GM12878 (cell line): ENCODE data around the gene DLGAP5.

Experiments
- CHD4 ChIP-seq: fragments of 200-600 bp; sonication (generic); IDR thresholded peaks from 2 replicates; pipeline ENCODE4 v1.6.1; 2016; ENCODE audit warnings: mild to moderate bottlenecking
- EP300 ChIP-seq, 2 experiments: fragments of 150-350 bp in 1 of 2; IDR thresholded peaks; 2 replicates each; pipeline ENCODE4 v1.6.1; 2011 to 2012; ENCODE audit warnings: low read depth in 2 of 2, low read length in 2 of 2, borderline replicate concordance in 1 of 2, improper control_type of control experiment in 1 of 2, inconsistent platforms in 1 of 2; ENCODE audit not compliant: control insufficient read depth in 1 of 2
- ESRRA ChIP-seq: IDR thresholded peaks from 2 replicates; pipeline ENCODE4 v1.6.1; 2012; ENCODE audit warnings: mild to moderate bottlenecking, low read length, improper control_type of control experiment
- FOXM1 ChIP-seq: IDR thresholded peaks from 2 replicates; pipeline ENCODE4 v1.6.1; 2012; ENCODE audit warnings: low read depth, mild to moderate bottlenecking, inconsistent platforms, low read length, moderate library complexity
- HDAC2 ChIP-seq: fragments of 200-600 bp; sonication (generic); IDR thresholded peaks from 2 replicates; pipeline ENCODE4 v1.6.1; 2017
- IKZF2 ChIP-seq, 2 experiments: fragments of 450-650 bp; IDR thresholded peaks; 2 replicates each; pipeline ENCODE4 v1.6.1; 2017; ENCODE audit warnings: mild to moderate bottlenecking in 2 of 2, moderate library complexity in 2 of 2
- KAT2A ChIP-seq: conservative IDR thresholded peaks from 2 replicates; pipeline ENCODE4 v1.6.1; 2011; ENCODE audit warnings: low read depth, low read length; ENCODE audit not compliant: control insufficient read depth
- MYC ChIP-seq: IDR thresholded peaks from 2 replicates; pipeline ENCODE4 v1.6.1; 2011; ENCODE audit warnings: mild to moderate bottlenecking, low read length, moderate library complexity, inconsistent platforms; ENCODE audit not compliant: insufficient read depth, insufficient replicate concordance, insufficient read length, severe bottlenecking
- RCOR1 ChIP-seq: conservative IDR thresholded peaks from 2 replicates; pipeline ENCODE4 v1.6.1; 2012; ENCODE audit warnings: low read depth, low read length, improper control_type of control experiment
- TF ChIP-seq, protein P1 (sequence below): IDR thresholded peaks from 2 replicates; pipeline ENCODE4 v1.6.1; 2011; ENCODE audit warnings: low read depth, mild to moderate bottlenecking, low read length, moderate library complexity, borderline replicate concordance; ENCODE audit errors: extremely low read depth
- TF ChIP-seq, protein P2 (sequence below), 3 experiments: IDR thresholded peaks in 2 of 3; conservative IDR thresholded peaks in 1 of 3; 2 replicates each; pipeline ENCODE4 v1.5.1; 2011; ENCODE audit warnings: low read depth in 3 of 3, low read length in 3 of 3, mild to moderate bottlenecking in 3 of 3, control low read depth in 2 of 3, moderate library complexity in 2 of 3, inconsistent platforms in 1 of 3, mixed read lengths in 1 of 3; ENCODE audit not compliant: control insufficient read depth in 2 of 3, insufficient read depth in 1 of 3; ENCODE audit errors: extremely low read depth in 1 of 3
- TF ChIP-seq, protein P3 (sequence below): IDR thresholded peaks from 2 replicates; pipeline ENCODE4 v1.6.1; 2012; ENCODE audit warnings: low read depth, low read length, improper control_type of control experiment

DNA sequence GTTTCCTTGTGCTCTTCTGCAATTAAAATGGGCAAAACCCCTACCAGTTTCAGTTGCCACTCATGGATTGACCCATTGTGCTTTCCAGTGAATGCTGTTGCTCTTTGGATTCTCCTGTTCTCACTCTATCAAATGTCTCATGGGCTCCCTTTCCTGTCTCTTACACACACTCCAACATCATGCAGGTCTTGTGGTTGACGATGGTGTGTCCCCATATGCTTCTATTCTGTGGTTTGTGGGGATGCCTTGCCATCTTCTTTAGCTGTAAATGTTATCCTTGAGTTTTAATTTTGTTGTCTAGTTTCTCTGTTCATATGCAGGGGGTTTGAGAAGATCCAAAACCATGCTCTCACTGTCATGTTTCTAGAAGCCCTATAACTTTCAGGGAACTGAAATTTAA, 47.9 kb upstream of the DLGAP5 start:
- no peak for TF ChIP-seq FOXM1
- TF ChIP-seq, protein P1, sequence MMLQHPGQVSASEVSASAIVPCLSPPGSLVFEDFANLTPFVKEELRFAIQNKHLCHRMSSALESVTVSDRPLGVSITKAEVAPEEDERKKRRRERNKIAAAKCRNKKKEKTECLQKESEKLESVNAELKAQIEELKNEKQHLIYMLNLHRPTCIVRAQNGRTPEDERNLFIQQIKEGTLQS = no peak
- TF ChIP-seq RCOR1 = no peak
- no peak for TF ChIP-seq KAT2A
- TF ChIP-seq, protein P2, sequence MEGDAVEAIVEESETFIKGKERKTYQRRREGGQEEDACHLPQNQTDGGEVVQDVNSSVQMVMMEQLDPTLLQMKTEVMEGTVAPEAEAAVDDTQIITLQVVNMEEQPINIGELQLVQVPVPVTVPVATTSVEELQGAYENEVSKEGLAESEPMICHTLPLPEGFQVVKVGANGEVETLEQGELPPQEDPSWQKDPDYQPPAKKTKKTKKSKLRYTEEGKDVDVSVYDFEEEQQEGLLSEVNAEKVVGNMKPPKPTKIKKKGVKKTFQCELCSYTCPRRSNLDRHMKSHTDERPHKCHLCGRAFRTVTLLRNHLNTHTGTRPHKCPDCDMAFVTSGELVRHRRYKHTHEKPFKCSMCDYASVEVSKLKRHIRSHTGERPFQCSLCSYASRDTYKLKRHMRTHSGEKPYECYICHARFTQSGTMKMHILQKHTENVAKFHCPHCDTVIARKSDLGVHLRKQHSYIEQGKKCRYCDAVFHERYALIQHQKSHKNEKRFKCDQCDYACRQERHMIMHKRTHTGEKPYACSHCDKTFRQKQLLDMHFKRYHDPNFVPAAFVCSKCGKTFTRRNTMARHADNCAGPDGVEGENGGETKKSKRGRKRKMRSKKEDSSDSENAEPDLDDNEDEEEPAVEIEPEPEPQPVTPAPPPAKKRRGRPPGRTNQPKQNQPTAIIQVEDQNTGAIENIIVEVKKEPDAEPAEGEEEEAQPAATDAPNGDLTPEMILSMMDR (IDR thresholded peaks at IDR 0.05 in 2 of 3, conservative IDR thresholded peaks at IDR 0.05 in 1 of 3; ENCODE audit: control insufficient read depth in 2 of 3, extremely low read depth in 1 of 3, insufficient read depth in 1 of 3, low read depth in 3 of 3, low read length in 3 of 3) = no peak
- no peak for TF ChIP-seq CHD4
- no peak for TF ChIP-seq EP300 (IDR thresholded peaks at IDR 0.05; ENCODE audit: borderline replicate concordance in 1 of 2, control insufficient read depth in 1 of 2, low read depth in 2 of 2, low read length in 2 of 2)
- TF ChIP-seq MYC = no peak
- no peak for TF ChIP-seq HDAC2
- TF ChIP-seq IKZF2 (IDR thresholded peaks at IDR 0.05) = no peak
- TF ChIP-seq, protein P3, sequence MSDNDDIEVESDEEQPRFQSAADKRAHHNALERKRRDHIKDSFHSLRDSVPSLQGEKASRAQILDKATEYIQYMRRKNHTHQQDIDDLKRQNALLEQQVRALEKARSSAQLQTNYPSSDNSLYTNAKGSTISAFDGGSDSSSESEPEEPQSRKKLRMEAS = no peak
- TF ChIP-seq ESRRA = no peak
